Measurements from ENCODE around the gene UBE2Z. TPM values are rescaled to one million over a fixed set of nuclear protein-coding genes. Genes with fewer than 3 reads are reported as not detected.

Gene UBE2Z
- total and polyA plus RNA-seq, 9 of the 15 experiments (the other 6 are each of a cell fraction or from before 2014, with no cell fraction given): 11.8 to 89.0 (median 38.2) TPM

GRCh38 chr17:48908047-48908843 is at the start of gene UBE2Z (continued):
- TF ChIP-seq AFF1 (IDR thresholded peaks at IDR 0.05; ENCODE audit: low read depth in 1 of 2, partially characterized antibody in 2 of 2): peak; percentile 35 to 75
- TF ChIP-seq FOSL1 (tag; conservative IDR thresholded peaks at IDR 0.05): 0 out of 2 replicates have a peak, but pooled peaks have one; percentile 24
- peak; percentile 56; the same call in 1 of the 2 replicates for TF ChIP-seq TCF7 (IDR thresholded peaks at IDR 0.05; ENCODE audit: borderline replicate concordance)
- no peak for TF ChIP-seq ZNF445 (CRISPR knock-in tag; IDR thresholded peaks at IDR 0.05; ENCODE audit: low read depth)
- TF ChIP-seq SMC3 (conservative IDR thresholded peaks at IDR 0.05; ENCODE audit: insufficient read depth, low read depth, low read length): no peak
- no peak for TF ChIP-seq ZBTB8A (IDR thresholded peaks at IDR 0.05; ENCODE audit: partially characterized antibody)
- no peak for TF ChIP-seq CEBPZ (IDR thresholded peaks at IDR 0.05; ENCODE audit: borderline replicate concordance, low read depth, low read length)
- TF ChIP-seq GTF2F1 (IDR thresholded peaks at IDR 0.05; ENCODE audit: low read depth, low read length): peak; percentile 67; the same call in 1 of the 2 replicates
- TF ChIP-seq E4F1 (CRISPR knock-in tag; IDR thresholded peaks at IDR 0.05; ENCODE audit: borderline replicate concordance): no peak
- peak; percentile 86 for TF ChIP-seq CTCFL (IDR thresholded peaks at IDR 0.05; ENCODE audit: borderline replicate concordance, insufficient read depth, low read depth, low read length, poor library complexity, severe bottlenecking)
- no peak for TF ChIP-seq PHB (CRISPR knock-in tag; IDR thresholded peaks at IDR 0.05)
- TF ChIP-seq ZNF785 (CRISPR knock-in tag; IDR thresholded peaks at IDR 0.05): no peak
- no peak for TF ChIP-seq HEY1 (CRISPR knock-in tag; IDR thresholded peaks at IDR 0.05; ENCODE audit: borderline replicate concordance)
- TF ChIP-seq ZNF311 (CRISPR knock-in tag; IDR thresholded peaks at IDR 0.05): no peak
